Measurements from ENCODE around the gene C6orf47.

- TF ChIP-seq EZH2 (IDR thresholded peaks at IDR 0.05; ENCODE audit: borderline replicate concordance, insufficient read depth, low read length, poor library complexity, severe bottlenecking) (no peak), REST (IDR thresholded peaks at IDR 0.05; ENCODE audit: borderline replicate concordance) (no peak)
These were observed 26.4 kb downstream of the C6orf47 start for GRCh38 chr6:31634131-31634530.

All from neural cell (in vitro differentiated cells).